Measurements from ENCODE around the gene PTPRM. TPM values are rescaled to one million over a fixed set of nuclear protein-coding genes. Genes with fewer than 3 reads are reported as not detected.
"Not testable (repeated sequence)": the region's sequence is repeated elsewhere in the genome, so short reads cannot be mapped to it uniquely, and the experiment has no call there.

PTPRM gene
- total and polyA plus RNA-seq, 9 donors, result 45.6 to 82.0 (median 56.9) TPM

GRCh38 chr18:8433771-8434170, 866.7 kb downstream of the PTPRM start:
- no peaks in the 10 kb centered on the region for H3K27me3 ChIP-seq
- no peak overlapping the region for H3K4me3 ChIP-seq
- no peaks in the 10 kb centered on the region for H3K9me3 ChIP-seq
- intact Hi-C loops (cut with DNase I), result no loop called here
- no peak for DNase-seq
- 66 to 78% (median 72%) methylated on average over 7 of the region's 7 CpGs for WGBS, 3 donors
- TF ChIP-seq EP300 (IDR thresholded peaks at IDR 0.05) (no peak), POLR2A (IDR thresholded peaks at IDR 0.05) (no peak), CTCF (IDR thresholded peaks at IDR 0.05) (no peak)
- no peaks in the 10 kb centered on the region for H3K36me3 ChIP-seq
- H3K4me1 ChIP-seq (ENCODE audit: insufficient read depth), result no peaks in the 10 kb centered on the region
- no peak overlapping the region for H3K27ac ChIP-seq

GRCh38 chr18:8435376-8435775, 868.3 kb downstream of the PTPRM start:
- no peaks in the 10 kb centered on the region for H3K9me3 ChIP-seq
- H3K4me1 ChIP-seq (ENCODE audit: insufficient read depth), result no peaks in the 10 kb centered on the region
- DNase-seq, result no peak
- no peak overlapping the region for H3K27ac ChIP-seq
- TF ChIP-seq POLR2A (IDR thresholded peaks at IDR 0.05), result no peak
- no peak for TF ChIP-seq CTCF (IDR thresholded peaks at IDR 0.05)
- no peak for TF ChIP-seq EP300 (IDR thresholded peaks at IDR 0.05)
- intact Hi-C loops (cut with DNase I), result no loop called here
- no peaks in the 10 kb centered on the region for H3K36me3 ChIP-seq
- no peak overlapping the region for H3K4me3 ChIP-seq
- H3K27me3 ChIP-seq, result no peaks in the 10 kb centered on the region
- WGBS, 3 donors, result 62 to 67% (median 63%) methylated on average over 14 of the region's 14 CpGs

- WGBS, 3 donors, result 86 to 91% (median 89%) methylated on average over 5 of the region's 5 CpGs
- no peak overlapping the region for H3K4me3 ChIP-seq
- intact Hi-C loops (cut with DNase I), result no loop called here
- peaks cover 0 to 5% of the 10 kb centered on the region in 2 donors for H3K9me3 ChIP-seq
- no peaks in the 10 kb centered on the region for H3K4me1 ChIP-seq (ENCODE audit: insufficient read depth)
- no peaks in the 10 kb centered on the region for H3K36me3 ChIP-seq
- TF ChIP-seq EP300 (IDR thresholded peaks at IDR 0.05), result no peak
- H3K27me3 ChIP-seq, result no peaks in the 10 kb centered on the region
- no peak for DNase-seq
- H3K27ac ChIP-seq, result no peak overlapping the region
Measured at GRCh38 chr18:8439055-8439454, 871.9 kb downstream of the PTPRM start.

- no peaks in the 10 kb centered on the region for H3K36me3 ChIP-seq
- intact Hi-C loops (cut with DNase I), result no loop called here
- H3K9me3 ChIP-seq, result peaks cover 0 to 5% of the 10 kb centered on the region in 2 donors
- no peak for DNase-seq
- H3K27me3 ChIP-seq, result no peaks in the 10 kb centered on the region
- H3K4me3 ChIP-seq, result no peak overlapping the region
- H3K4me1 ChIP-seq (ENCODE audit: insufficient read depth), result no peaks in the 10 kb centered on the region
- H3K27ac ChIP-seq, result no peak overlapping the region
- 93 to 97% (median 96%) methylated on average over 1 of the region's 1 CpG for WGBS, 3 donors
- no peak for TF ChIP-seq CTCF (IDR thresholded peaks at IDR 0.05)
- no peak for TF ChIP-seq POLR2A (IDR thresholded peaks at IDR 0.05)
Measured at GRCh38 chr18:8443505-8443904, 876.4 kb downstream of the PTPRM start.

- H3K9me3 ChIP-seq; H3K4me3 ChIP-seq; intact Hi-C loops (cut with DNase I); DNase-seq; H3K27me3 ChIP-seq; H3K27ac ChIP-seq; H3K36me3 ChIP-seq; H3K4me1 ChIP-seq (ENCODE audit: insufficient read depth): not testable (repeated sequence)
- 68 to 78% (median 71%) methylated on average over 5 of the region's 5 CpGs for WGBS, 3 donors
Measured at GRCh38 chr18:8446936-8447335, 879.8 kb downstream of the PTPRM start.

GRCh38 chr18:8448130-8448529, 881.0 kb downstream of the PTPRM start:
- H3K9me3 ChIP-seq, result peaks cover 0 to under 1% of the 10 kb centered on the region in 2 donors
- TF ChIP-seq CTCF (IDR thresholded peaks at IDR 0.05), result no peak
- no peak for TF ChIP-seq POLR2A (IDR thresholded peaks at IDR 0.05)
- no peak for TF ChIP-seq EP300 (IDR thresholded peaks at IDR 0.05)
- 80 to 90% (median 83%) methylated on average over 7 of the region's 7 CpGs for WGBS, 3 donors
- no peaks in the 10 kb centered on the region for H3K27me3 ChIP-seq
- H3K4me1 ChIP-seq (ENCODE audit: insufficient read depth), result no peaks in the 10 kb centered on the region
- intact Hi-C loops (cut with DNase I), result no loop called here
- no peak overlapping the region for H3K4me3 ChIP-seq
- H3K27ac ChIP-seq, result no peak overlapping the region
- no peak for DNase-seq
- H3K36me3 ChIP-seq, result no peaks in the 10 kb centered on the region

Measured in ovary (tissue), 9 donors.